Spleen (tissue), 11 donors: ENCODE results near the gene RPL37. TPM values are rescaled to one million over a fixed set of nuclear protein-coding genes. Genes with fewer than 3 reads are reported as not detected.

Experiments used
- DNase-seq: peaks from one replicate; pipeline ENCODE4 v3.0.0-alpha.2; 2020
- H3K27ac ChIP-seq, 8 donors: fragments of 200-600 bp; sonication (generic) in 7 of 8; 1 replicate in 4 of 8; 2 replicates in 4 of 8; pipeline versions ENCODE4 v1.5.0 to v1.8.0; 2016 to 2021; ENCODE audit warnings: inconsistent platforms in 4 of 8, mild to moderate bottlenecking in 4 of 8, moderate library complexity in 1 of 8
- H3K27me3 ChIP-seq, 7 donors: fragments of 200-600 bp; sonication (generic) in 6 of 7; replicated peaks in 1 of 7; 1 replicate in 4 of 7; 2 replicates in 3 of 7; pipeline versions ENCODE4 v1.5.0 to v1.8.0; 2016 to 2021; ENCODE audit warnings: inconsistent platforms in 3 of 7, mild to moderate bottlenecking in 1 of 7
- H3K36me3 ChIP-seq, 6 donors: fragments of 200-600 bp; sonication (generic) in 5 of 6; 1 replicate in 4 of 6; 2 replicates in 2 of 6; pipeline versions ENCODE4 v1.5.0 to v1.8.0; 2016 to 2021; ENCODE audit warnings: inconsistent platforms in 2 of 6
- H3K4me1 ChIP-seq, 6 donors: fragments of 200-600 bp; sonication (generic) in 5 of 6; 1 replicate in 3 of 6; 2 replicates in 3 of 6; pipeline versions ENCODE4 v1.5.0 to v1.8.0; 2016 to 2021; ENCODE audit warnings: inconsistent platforms in 3 of 6
- H3K4me3 ChIP-seq, 8 donors: fragments of 200-600 bp; sonication (generic) in 7 of 8; 1 replicate in 4 of 8; 2 replicates in 4 of 8; pipeline versions ENCODE4 v1.5.0 to v1.8.0; 2016 to 2021; ENCODE audit warnings: inconsistent platforms in 4 of 8, mild to moderate bottlenecking in 4 of 8, moderate library complexity in 2 of 8
- H3K9me3 ChIP-seq, 8 donors: fragments of 200-600 bp; sonication (generic) in 7 of 8; 1 replicate in 4 of 8; 2 replicates in 4 of 8; pipeline versions ENCODE4 v1.5.0 to v1.8.0; 2016 to 2021; ENCODE audit warnings: inconsistent platforms in 4 of 8
- POLR2A ChIP-seq, 3 donors: fragments of 450-650 bp; IDR thresholded peaks; one replicate each; pipeline ENCODE4 v1.5.1; 2017; ENCODE audit warnings: antibody characterized with exemption in 3 of 3, mild to moderate bottlenecking in 1 of 3
- POLR2AphosphoS5 ChIP-seq, 3 donors: sonication (generic); formaldehyde crosslinking; IDR thresholded peaks; one replicate each; pipeline ENCODE4 v1.5.1; 2017; ENCODE audit warnings: antibody characterized with exemption in 3 of 3
- WGBS, 5 donors: extraction: QIAGEN DNeasy Blood & Tissue Kit in 3 of 5; methylation state at CpG; one replicate each; pipeline versions ENCODE4 v1.1.5 to v1.1.7; 2013 to 2018; 5-methylcytosine and 5-hydroxymethylcytosine counted together
- intact Hi-C: fragments of 100-400 bp; cut with DNase I; formaldehyde crosslinking; loops from one replicate; pipeline ENCODE4 v1.15.0; 2023; ENCODE audit warnings: low total_unique reads
- polyA plus RNA-seq, 3 donors: library from polyadenylated mRNA; stranded (reverse); fragments of 200-250 nt; gene quantifications; one replicate each; pipeline ENCODE4 v1.2.1, GENCODE V29; 2013
- total RNA-seq, 7 donors: library from RNA; depleted of rRNA in 3 of 7; stranded (reverse); fragments of >200 nt in 3 of 7; fragmentation: NEBNext Ultra II Directional in 4 of 7; extraction: Animal tissue kit (Norgen Biotek cat#: 25700) in 4 of 7; gene quantifications; one replicate each; pipeline versions ENCODE4 v1.1.0 to v1.2.1, GENCODE V29; 2016 to 2021
- TF ChIP-seq, protein P1 (sequence below), 11 experiments: fragments of 200-600 bp in 7 of 11; fragments of 450-650 bp in 4 of 11; sonication (generic) in 4 of 11; IDR thresholded peaks in 8 of 11; conservative IDR thresholded peaks in 3 of 11; 1 replicate in 7 of 11; 2 replicates in 4 of 11; pipeline versions ENCODE4 v1.4.0 to v1.8.0; 2016 to 2021; ENCODE audit warnings: antibody characterized with exemption in 11 of 11, inconsistent platforms in 4 of 11, mild to moderate bottlenecking in 1 of 11
- donor health status: healthy with polysubstance abuse.
- donor health status: DM: no; HTN: no; CAD: no; lungs with moderate emphysema.
- donor health status: DM: no; HTN: no; CAD: no.
- donor health status: Bipolar disorder and iron deficiency.
- donor health status: healthy.
- donor health status: DM: no; HTN: no; CAD: no.
- donor health status: DM: yes; HTN: yes; CAD: no.

The RPL37 gene
- total and polyA plus RNA-seq, 10 donors, result 278 to 5,876 (median 1,240) TPM

DNA sequence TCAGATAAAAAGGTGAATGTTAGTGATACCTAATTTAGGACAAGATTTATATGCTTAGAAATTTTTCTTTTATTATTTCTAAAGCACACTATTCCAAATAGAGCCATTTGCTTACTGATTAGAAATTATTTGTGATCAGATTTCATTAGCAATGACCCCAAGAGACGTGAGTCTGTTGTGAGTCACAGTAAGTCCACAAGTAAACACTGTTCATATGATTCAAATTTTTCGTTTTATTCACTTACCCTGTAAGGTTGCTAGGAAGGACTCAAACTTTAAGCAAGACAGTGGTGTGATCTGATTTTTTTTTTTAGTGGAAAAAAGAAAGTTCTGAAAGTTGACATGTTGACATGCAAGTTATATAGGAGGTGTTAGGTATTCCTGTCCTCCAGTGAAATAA is 7.3 kb upstream of the RPL37 start:
- DNase-seq, result no peak
- Histone ChIP-seq H3K4me1 (peaks cover 0 to 81% (median 31%) of the 10 kb centered on the region in 6 donors), H3K36me3 (peaks cover 0 to 34% (median 0%) of the 10 kb centered on the region in 6 donors), H3K9me3 (no peaks in the 10 kb centered on the region), H3K4me3 (peak overlapping the region; percentile 3 to 61 (median 37)), H3K27me3 (no peaks in the 10 kb centered on the region), H3K27ac (peak overlapping the region in 6 of 8 donors; percentile 85 to 91 (median 88))
- intact Hi-C loops, result no loop called here
- WGBS, 5 donors, result 43 to 68% (median 54%) methylated on average over 2 of the region's 2 CpGs
- TF ChIP-seq POLR2AphosphoS5 (IDR thresholded peaks at IDR 0.05) (no peak), POLR2A (IDR thresholded peaks at IDR 0.05) (no peak)
- TF ChIP-seq, protein P1, sequence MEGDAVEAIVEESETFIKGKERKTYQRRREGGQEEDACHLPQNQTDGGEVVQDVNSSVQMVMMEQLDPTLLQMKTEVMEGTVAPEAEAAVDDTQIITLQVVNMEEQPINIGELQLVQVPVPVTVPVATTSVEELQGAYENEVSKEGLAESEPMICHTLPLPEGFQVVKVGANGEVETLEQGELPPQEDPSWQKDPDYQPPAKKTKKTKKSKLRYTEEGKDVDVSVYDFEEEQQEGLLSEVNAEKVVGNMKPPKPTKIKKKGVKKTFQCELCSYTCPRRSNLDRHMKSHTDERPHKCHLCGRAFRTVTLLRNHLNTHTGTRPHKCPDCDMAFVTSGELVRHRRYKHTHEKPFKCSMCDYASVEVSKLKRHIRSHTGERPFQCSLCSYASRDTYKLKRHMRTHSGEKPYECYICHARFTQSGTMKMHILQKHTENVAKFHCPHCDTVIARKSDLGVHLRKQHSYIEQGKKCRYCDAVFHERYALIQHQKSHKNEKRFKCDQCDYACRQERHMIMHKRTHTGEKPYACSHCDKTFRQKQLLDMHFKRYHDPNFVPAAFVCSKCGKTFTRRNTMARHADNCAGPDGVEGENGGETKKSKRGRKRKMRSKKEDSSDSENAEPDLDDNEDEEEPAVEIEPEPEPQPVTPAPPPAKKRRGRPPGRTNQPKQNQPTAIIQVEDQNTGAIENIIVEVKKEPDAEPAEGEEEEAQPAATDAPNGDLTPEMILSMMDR (IDR thresholded peaks at IDR 0.05 in 8 of 11, conservative IDR thresholded peaks at IDR 0.05 in 3 of 11), result no peak

DNA sequence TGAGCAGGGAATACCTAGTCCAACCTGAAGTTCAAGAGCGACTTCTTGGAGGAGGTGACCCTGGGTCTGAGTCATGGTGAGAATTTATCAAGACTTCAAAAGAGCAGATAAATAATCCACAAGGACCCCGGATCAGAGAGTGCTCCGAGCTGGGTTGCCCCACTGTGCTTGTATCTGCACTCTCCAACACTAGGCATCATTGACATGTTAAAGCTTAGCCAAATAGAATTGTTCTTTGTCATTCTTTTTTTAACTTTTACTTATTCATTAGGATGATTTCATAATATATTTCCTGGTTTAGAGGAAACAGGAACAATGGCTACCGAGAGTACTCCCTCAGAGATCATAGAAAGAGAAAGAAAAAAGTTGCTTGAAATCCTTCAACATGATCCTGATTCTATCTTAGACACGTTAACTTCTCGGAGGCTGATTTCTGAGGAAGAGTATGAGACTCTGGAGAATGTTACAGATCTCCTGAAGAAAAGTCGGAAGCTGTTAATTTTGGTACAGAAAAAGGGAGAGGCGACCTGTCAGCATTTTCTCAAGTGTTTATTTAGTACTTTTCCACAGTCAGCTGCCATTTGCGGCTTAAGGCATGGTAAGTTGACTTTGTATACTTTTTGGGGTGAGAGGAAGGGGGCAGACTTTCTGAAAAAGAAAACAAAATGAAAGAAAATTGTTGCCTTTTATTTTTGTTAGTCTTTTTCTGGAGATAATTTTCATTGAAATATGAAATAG is 6.2 kb upstream of the RPL37 start, which contains the start of gene CARD6:
Gene CARD6 (plus strand): TSS at position 300 of the 738 bp plus-strand sequence. CDS start 16 bp downstream, at position 316.
- Histone ChIP-seq H3K4me1 (peaks cover 0 to 74% (median 31%) of the 10 kb centered on the region in 6 donors), H3K27ac (peak within 1 kb of the TSS; percentile 43 to 91 (median 87)), H3K36me3 (peaks cover 0 to 27% (median 0%) of the 10 kb centered on the region in 6 donors), H3K4me3 (peak within 1 kb of the TSS; percentile 3 to 61 (median 37)), H3K27me3 (no peaks in the 10 kb centered on the region), H3K9me3 (no peaks in the 10 kb centered on the region)
- TF ChIP-seq POLR2A (IDR thresholded peaks at IDR 0.05) (no peak), POLR2AphosphoS5 (IDR thresholded peaks at IDR 0.05) (no peak)
- TF ChIP-seq, protein P1 (IDR thresholded peaks at IDR 0.05 in 8 of 11, conservative IDR thresholded peaks at IDR 0.05 in 3 of 11), result peak in 1 of 11 experiments; percentile 12
- WGBS, 5 donors, result 10 to 23% (median 13%) methylated on average over 9 of the region's 9 CpGs
- intact Hi-C loops, result no loop called here
- DNase-seq, result no peak

DNA sequence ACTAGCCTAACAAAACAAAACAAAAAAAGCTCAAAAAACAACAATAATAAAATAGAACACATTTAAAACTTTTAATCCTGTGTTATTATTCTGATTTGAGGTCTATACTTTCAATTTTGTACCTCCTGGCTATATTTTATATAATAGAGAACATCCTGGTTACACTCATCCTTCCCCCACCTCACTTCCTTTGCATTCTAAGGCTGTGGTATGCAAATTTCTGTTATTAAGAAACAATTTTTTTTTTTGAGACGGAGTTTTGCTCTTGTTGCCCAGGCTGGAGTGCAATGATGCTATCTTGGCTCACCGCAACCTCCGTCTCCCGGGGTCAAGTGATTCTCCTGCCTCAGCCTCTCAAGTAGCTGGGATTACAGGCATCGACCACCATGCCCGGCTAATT is 3.1 kb upstream of the RPL37 start:
- Histone ChIP-seq H3K27ac (peak overlapping the region in 3 of 8 donors; percentile 7 to 55 (median 50)), H3K27me3 (no peaks in the 10 kb centered on the region), H3K4me3 (no peak overlapping the region), H3K36me3 (peaks cover 0 to 13% (median 7%) of the 10 kb centered on the region in 6 donors), H3K4me1 (peaks cover 12 to 71% (median 36%) of the 10 kb centered on the region in 6 donors), H3K9me3 (no peaks in the 10 kb centered on the region)
- intact Hi-C loops, result no loop called here
- TF ChIP-seq POLR2AphosphoS5 (IDR thresholded peaks at IDR 0.05) (no peak), POLR2A (IDR thresholded peaks at IDR 0.05) (no peak)
- TF ChIP-seq, protein P1 (IDR thresholded peaks at IDR 0.05 in 8 of 11, conservative IDR thresholded peaks at IDR 0.05 in 3 of 11), result no peak
- 66 to 84% (median 74%) methylated on average over 6 of the region's 6 CpGs for WGBS, 5 donors
- no peak for DNase-seq

DNA sequence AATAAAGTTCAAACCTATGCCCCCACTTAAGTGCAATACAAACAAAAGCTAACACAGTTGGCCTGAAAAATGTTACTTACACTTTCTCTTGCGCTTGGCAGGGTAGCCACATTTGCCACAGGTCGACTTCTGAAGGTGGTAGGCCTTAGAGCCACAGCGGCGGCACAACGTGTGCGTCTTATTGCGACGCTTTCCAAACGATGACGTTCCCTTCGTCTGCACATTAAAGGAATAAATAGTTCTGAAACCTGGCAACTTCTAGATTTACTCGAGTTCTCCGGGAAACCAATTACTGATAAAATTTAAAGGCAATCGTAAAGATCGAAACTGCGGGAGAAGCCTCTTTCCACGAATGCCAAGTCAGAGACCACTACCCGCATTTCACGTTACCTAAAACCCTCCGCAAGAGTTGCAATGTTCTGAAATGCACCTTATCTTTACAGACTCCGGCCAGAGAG is 602 bp downstream of the RPL37 start:
- Histone ChIP-seq H3K4me3 (peak overlapping the region; percentile 55 to 80 (median 66)), H3K9me3 (no peaks in the 10 kb centered on the region), H3K4me1 (peaks cover 15 to 81% (median 32%) of the 10 kb centered on the region in 6 donors), H3K27ac (peak overlapping the region; percentile 84 to 97 (median 95)), H3K27me3 (no peaks in the 10 kb centered on the region), H3K36me3 (peaks cover 2 to 50% (median 40%) of the 10 kb centered on the region in 6 donors)
- TF ChIP-seq POLR2AphosphoS5 (IDR thresholded peaks at IDR 0.05), result peak in 1 of 3 donors; percentile 4
- TF ChIP-seq POLR2A (IDR thresholded peaks at IDR 0.05), result no peak
- TF ChIP-seq, protein P1 (IDR thresholded peaks at IDR 0.05 in 8 of 11, conservative IDR thresholded peaks at IDR 0.05 in 3 of 11), result no peak
- 0 to 2% (median 0%) methylated on average over 16 to 21 of the region's 21 CpGs for WGBS, 5 donors
- intact Hi-C loops, result no loop called here
- peak; percentile 81 for DNase-seq
